IMR-90 (cell line): ENCODE results near the gene TARBP2. TPM values are rescaled to one million over a fixed set of nuclear protein-coding genes. Genes with fewer than 3 reads are reported as not detected.
A peak's percentile ranks its signal among the peaks of the same experiment; 100 is the strongest.

Experiments
- ATAC-seq: fragments of 200-7000 bp; cut with Tn5 transposase; 2 replicates; pipeline ENCODE4 v1.9.1; 2020; ENCODE audit warnings: low read depth, mild to moderate bottlenecking, moderate library complexity
- BruUV-seq: library from RNA; stranded (reverse); fragments of 400-500 nt; replicated peaks from 2 replicates; lab custom pipeline; 2021; lab: Mats Ljungman, UMichigan
- CTCF ChIA-PET: fragments of 300-600 bp; formaldehyde crosslinking; extraction: SDS; loops from one replicate; lab custom pipeline; 2021; ENCODE audit warnings: antibody characterized with exemption; lab: Yijun Ruan, JAX
- POLR2A ChIA-PET: fragments of 300-600 bp; sonication (Branson Sonifier 250); formaldehyde crosslinking; loops from one replicate; lab custom pipeline; 2022; ENCODE audit warnings: antibody characterized with exemption; ENCODE audit not compliant: unreplicated experiment; lab: Charles Lee
- DNase-seq: peaks from one replicate; pipeline ENCODE4 v3.0.0; 2013
- H2AFZ ChIP-seq: replicated peaks from 2 replicates; pipeline ENCODE3; 2013; ENCODE audit warnings: low read length, mild to moderate bottlenecking; ENCODE audit not compliant: poor library complexity
- H2AK5ac ChIP-seq: 2 replicates; pipeline ENCODE4 v1.6.1; 2013; ENCODE audit warnings: low read depth, low read length, inconsistent platforms
- H2AK9ac ChIP-seq: replicated peaks from 2 replicates; pipeline ENCODE3; 2013; ENCODE audit warnings: mild to moderate bottlenecking, low read depth, low read length, moderate library complexity; ENCODE audit not compliant: poor library complexity
- H2BK120ac ChIP-seq: 2 replicates; pipeline ENCODE4 v1.6.1; 2013; ENCODE audit warnings: low read depth, low read length, inconsistent platforms
- H2BK15ac ChIP-seq: 3 replicates; pipeline ENCODE4 v1.6.1; 2013; ENCODE audit warnings: low read depth, low read length, inconsistent platforms
- H2BK20ac ChIP-seq: 2 replicates; pipeline ENCODE4 v1.6.1; 2013; ENCODE audit warnings: low read depth, mild to moderate bottlenecking, inconsistent platforms, low read length, moderate library complexity
- H2BK5ac ChIP-seq: 2 replicates; pipeline ENCODE4 v1.6.1; 2013; ENCODE audit warnings: mild to moderate bottlenecking, low read depth, low read length, inconsistent platforms; ENCODE audit not compliant: poor library complexity, severe bottlenecking
- H3K14ac ChIP-seq: replicated peaks from 2 replicates; pipeline ENCODE4 v1.6.1; 2013; ENCODE audit warnings: low read depth, low read length, inconsistent platforms
- H3K18ac ChIP-seq: 2 replicates; pipeline ENCODE4 v1.6.1; 2013; ENCODE audit warnings: low read depth, low read length, control low read depth
- H3K23ac ChIP-seq: 2 replicates; pipeline ENCODE4 v1.6.1; 2013; ENCODE audit warnings: low read depth, low read length, inconsistent platforms
- H3K27ac ChIP-seq: 2 replicates; pipeline ENCODE4 v1.5.1; 2013; ENCODE audit warnings: mild to moderate bottlenecking, control low read depth, low read length; ENCODE audit not compliant: insufficient read depth
- H3K27me3 ChIP-seq: 2 replicates; pipeline ENCODE4 v1.6.1; 2013; ENCODE audit warnings: low read length; ENCODE audit not compliant: control insufficient read depth, insufficient read depth
- H3K36me3 ChIP-seq: 2 replicates; pipeline ENCODE4 v1.6.1; 2013; ENCODE audit warnings: low read length, mixed read lengths; ENCODE audit not compliant: control insufficient read depth, insufficient read depth
- H3K4ac ChIP-seq: 2 replicates; pipeline ENCODE4 v1.6.1; 2013; ENCODE audit warnings: low read depth, low read length, inconsistent platforms
- H3K4me1 ChIP-seq: 2 replicates; pipeline ENCODE4 v1.6.1; 2013; ENCODE audit warnings: low read length, mixed read lengths; ENCODE audit not compliant: control insufficient read depth, insufficient read depth
- H3K4me2 ChIP-seq: 2 replicates; pipeline ENCODE4 v1.6.1; 2013; ENCODE audit warnings: low read depth, mild to moderate bottlenecking, control low read depth, low read length, moderate library complexity
- H3K4me3 ChIP-seq: 2 replicates; pipeline ENCODE4 v1.5.1; 2013; ENCODE audit warnings: low read depth, mild to moderate bottlenecking, control low read depth, low read length, moderate library complexity; ENCODE audit not compliant: insufficient read depth
- H3K56ac ChIP-seq: 2 replicates; pipeline ENCODE4 v1.6.1; 2013; ENCODE audit warnings: low read length, inconsistent platforms; ENCODE audit not compliant: insufficient read depth; ENCODE audit errors: extremely low read depth
- H3K79me1 ChIP-seq, 2 experiments: 2 replicates each; pipeline ENCODE4 v1.6.1; 2013; ENCODE audit warnings: low read length in 2 of 2, inconsistent platforms in 1 of 2, low read depth in 1 of 2
- H3K9ac ChIP-seq: 2 replicates; pipeline ENCODE4 v1.6.1; 2013; ENCODE audit warnings: low read depth, low read length, control low read depth
- H3K9me1 ChIP-seq: 2 replicates; pipeline ENCODE4 v1.6.1; 2013; ENCODE audit warnings: low read length, inconsistent platforms; ENCODE audit not compliant: insufficient read depth
- H3K9me3 ChIP-seq: 2 replicates; pipeline ENCODE4 v1.6.1; 2013; ENCODE audit warnings: low read length; ENCODE audit not compliant: control insufficient read depth, insufficient read depth
- H4K20me1 ChIP-seq: 2 replicates; pipeline ENCODE4 v1.6.1; 2013; ENCODE audit warnings: low read length, inconsistent platforms; ENCODE audit not compliant: insufficient read depth
- H4K5ac ChIP-seq: 2 replicates; pipeline ENCODE4 v1.6.1; 2013; ENCODE audit warnings: mild to moderate bottlenecking, low read depth, low read length, control low read depth
- H4K8ac ChIP-seq, 2 experiments: 2 replicates each; pipeline ENCODE4 v1.6.1; 2013; ENCODE audit warnings: low read depth in 2 of 2, low read length in 2 of 2, control low read depth in 1 of 2, inconsistent platforms in 1 of 2
- H4K91ac ChIP-seq: 2 replicates; pipeline ENCODE4 v1.6.1; 2013; ENCODE audit warnings: low read depth, low read length, inconsistent platforms; ENCODE audit not compliant: insufficient read depth
- BHLHE40 ChIP-seq: fragments of 150-350 bp; IDR thresholded peaks from 2 replicates; pipeline ENCODE4 v1.6.1; 2016; ENCODE audit warnings: mild to moderate bottlenecking, low read depth, low read length
- CHD1 ChIP-seq: IDR thresholded peaks from 2 replicates; pipeline ENCODE4 v1.6.1; 2012; ENCODE audit warnings: low read depth, low read length, improper control_type of control experiment
- FOS ChIP-seq: fragments of 150-350 bp; IDR thresholded peaks from 2 replicates; pipeline ENCODE4 v1.6.1; 2016; ENCODE audit warnings: low read depth, low read length
- MAFK ChIP-seq: IDR thresholded peaks from 2 replicates; pipeline ENCODE4 v1.6.1; 2012; ENCODE audit warnings: low read depth, low read length, improper control_type of control experiment
- MAZ ChIP-seq: IDR thresholded peaks from 2 replicates; pipeline ENCODE4 v1.6.1; 2012; ENCODE audit warnings: low read depth, mild to moderate bottlenecking, low read length, improper control_type of control experiment, moderate library complexity, borderline replicate concordance
- MXI1 ChIP-seq: IDR thresholded peaks from 2 replicates; pipeline ENCODE4 v1.6.1; 2012; ENCODE audit warnings: low read depth, mild to moderate bottlenecking, low read length, moderate library complexity, borderline replicate concordance
- NFE2L2 ChIP-seq: fragments of 150-350 bp; IDR thresholded peaks from 2 replicates; pipeline ENCODE4 v1.6.1; 2016; ENCODE audit warnings: low read depth, mild to moderate bottlenecking, low read length
- POLR2A ChIP-seq: IDR thresholded peaks from 2 replicates; pipeline ENCODE4 v1.6.1; 2012; ENCODE audit warnings: mild to moderate bottlenecking, low read depth, low read length
- RCOR1 ChIP-seq: IDR thresholded peaks from 2 replicates; pipeline ENCODE4 v1.6.1; 2012; ENCODE audit warnings: mild to moderate bottlenecking, low read length, improper control_type of control experiment; ENCODE audit not compliant: insufficient replicate concordance
- RFX5 ChIP-seq: IDR thresholded peaks from 2 replicates; pipeline ENCODE4 v1.8.0; 2012; ENCODE audit warnings: low read depth, mild to moderate bottlenecking, low read length, moderate library complexity
- WGBS, 2 experiments: methylation state at CpG; one replicate each; pipeline versions ENCODE4 v1.1.5 to v1.1.7; 2013; ENCODE audit warnings: missing lambda C conversion rate in 2 of 2; ENCODE audit not compliant: insufficient read length in 1 of 2; ENCODE audit errors: extremely low coverage in 2 of 2; 5-methylcytosine and 5-hydroxymethylcytosine counted together
- dilution Hi-C: fragments of 300-500 bp; cut with HindIII; formaldehyde crosslinking; loops from one replicate; pipeline ENCODE4 v1.14.3; 2018; ENCODE audit warnings: low sequenced_read_pairs; ENCODE audit not compliant: unreplicated experiment
- in situ Hi-C: fragments of 300-500 bp; cut with MboI; formaldehyde crosslinking; loops from 3 replicates; pipeline ENCODE4 v1.14.3; 2019; ENCODE audit warnings: low sequenced_read_pairs, inconsistent platforms, mixed read lengths
- intact Hi-C: fragments of 100-400 bp; cut with micrococcal nuclease; formaldehyde crosslinking; loops from 2 replicates; pipeline ENCODE4 v1.10.0; 2022
- polyA plus RNA-seq, 3 experiments: library from polyadenylated mRNA; depleted of rRNA; stranded (reverse); fragments of >200 nt; gene quantifications; 2 replicates each; pipeline ENCODE4 v1.2.3, GENCODE V29; 2012; ENCODE audit warnings: low replicate concordance in 1 of 3
- total RNA-seq: library from RNA; depleted of rRNA; stranded (reverse); fragments of >200 nt; gene quantifications from 2 replicates; pipeline ENCODE4 v1.2.3, GENCODE V29; 2012
- TF ChIP-seq, protein P1 (sequence below): conservative IDR thresholded peaks from 2 replicates; pipeline ENCODE4 v1.5.1; 2012; ENCODE audit warnings: mild to moderate bottlenecking, low read depth, low read length, improper control_type of control experiment
- TF ChIP-seq, protein P2 (sequence below): fragments of 150-350 bp; IDR thresholded peaks from 2 replicates; pipeline ENCODE4 v1.6.1; 2016; ENCODE audit warnings: low read depth, mild to moderate bottlenecking, low read length, moderate library complexity, borderline replicate concordance

Gene TARBP2
- total and polyA plus RNA-seq, 2 of the 4 experiments (the other 2 are of a cell fraction) = 27.4 to 46.1 TPM

DNA sequence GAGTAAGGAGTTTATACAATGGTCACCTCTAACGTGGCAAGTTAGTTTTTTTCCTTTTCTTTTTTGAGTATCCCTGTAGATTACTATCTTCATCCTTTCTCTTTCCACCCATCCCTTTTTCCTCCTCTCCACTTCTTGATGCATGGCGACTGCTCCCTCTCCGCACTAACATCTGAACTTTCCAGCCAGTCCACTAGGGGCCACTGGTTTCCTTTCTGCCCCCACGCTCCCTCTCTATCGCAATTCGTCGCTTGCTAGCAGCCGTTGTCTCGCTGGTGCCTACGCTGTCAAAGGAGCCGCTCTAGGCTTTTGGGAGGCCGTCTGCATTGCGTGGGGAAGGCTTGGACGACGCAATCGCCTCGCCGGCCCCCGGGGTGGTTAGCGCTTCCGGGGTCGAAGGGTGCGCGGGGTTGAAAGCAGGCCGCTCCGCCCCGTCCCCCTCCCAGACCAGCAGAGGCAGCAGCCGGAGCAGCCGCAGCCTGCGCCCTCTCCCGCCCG, 49.4 kb upstream of the TARBP2 start, which contains the start of gene PCBP2 (continued):
- TF ChIP-seq FOS = no peak

DNA sequence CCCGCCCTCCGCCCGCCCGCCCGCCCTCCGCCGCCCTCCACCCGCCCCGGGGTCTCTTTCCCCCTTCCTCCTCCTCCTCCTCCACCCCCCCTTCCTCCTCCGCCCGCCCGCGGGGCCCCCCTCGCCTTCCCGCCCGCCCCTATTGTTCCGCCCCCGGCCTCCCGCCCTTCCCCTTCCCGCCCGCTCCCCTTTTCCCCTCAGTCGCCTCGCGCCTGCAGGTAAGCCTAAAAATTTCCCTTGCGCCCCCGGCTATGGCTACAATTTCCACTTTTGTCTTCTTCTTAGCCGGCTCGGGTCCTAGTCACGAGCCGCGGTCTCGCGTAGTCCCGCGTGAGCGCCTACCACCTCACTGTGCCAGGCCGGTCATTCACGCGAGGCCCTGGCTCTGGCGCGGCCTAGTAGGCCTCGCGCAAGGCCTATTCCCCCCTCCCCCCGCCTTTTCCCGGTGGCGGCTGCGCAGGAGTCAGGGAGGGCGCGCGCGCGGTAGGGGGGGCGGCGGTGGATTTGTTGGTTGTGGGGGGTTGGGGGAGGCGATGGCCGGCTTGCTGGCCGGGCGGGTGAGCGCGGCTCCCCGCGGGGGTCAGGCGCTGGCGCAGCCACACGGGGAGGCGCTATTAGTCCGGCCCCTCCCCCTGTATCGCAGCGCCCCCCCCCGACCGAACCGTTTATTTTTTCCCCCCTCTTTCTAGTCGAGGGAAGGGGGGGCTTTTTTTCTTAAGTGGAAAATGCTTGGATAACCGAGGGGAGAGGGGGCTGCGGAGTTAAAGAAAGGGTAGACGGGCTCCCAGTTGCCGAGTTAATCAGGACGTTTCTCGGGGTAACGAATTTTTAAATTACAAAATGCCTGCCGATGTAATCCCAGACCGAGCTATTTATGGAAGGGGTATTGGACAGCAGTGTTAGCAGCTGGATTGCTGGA, 48.7 kb upstream of the TARBP2 start:
- POLR2A ChIA-PET = no interaction called here
- Histone ChIP-seq H3K23ac (peak overlapping the region; percentile 87), H2AK5ac (peak overlapping the region; percentile 96), H4K91ac (peak overlapping the region; percentile 89), H3K18ac (peak overlapping the region; percentile 93), H3K4me1 (peaks cover 5% of the 10 kb centered on the region), H4K5ac (peak overlapping the region; percentile 95), H2BK120ac (no peak overlapping the region), H3K27me3 (no peaks in the 10 kb centered on the region), H2BK20ac (no peak overlapping the region), H3K9ac (peak overlapping the region; percentile 96), H3K4me3 (peak overlapping the region; percentile 98), H2AK9ac (peak overlapping the region; percentile 99), H2BK15ac (no peak overlapping the region), H2BK5ac (peak overlapping the region; percentile 97), H3K9me3 (no peaks in the 10 kb centered on the region), H3K9me1 (no peaks in the 10 kb centered on the region), H4K20me1 (peaks cover 52% of the 10 kb centered on the region), H3K79me1 (peaks cover 26 to 43% of the 10 kb centered on the region in 2 experiments), H4K8ac (peak overlapping the region; percentile 61 to 96; a peak in 3 of 4 replicates), H3K27ac (peak overlapping the region; percentile 92), H3K4me2 (peak overlapping the region; percentile 98), H2AFZ (peak overlapping the region; percentile 94), H3K14ac (peak overlapping the region; percentile 98), H3K4ac (peak overlapping the region; percentile 95), H3K56ac (peak overlapping the region; percentile 92), H3K36me3 (peaks cover 28% of the 10 kb centered on the region)
- BruUV-seq = no TSS peak
- in situ Hi-C loops (no loop called here), dilution Hi-C loops (no loop called here), intact Hi-C loops (loop anchor here (5.0 kb wide), 1 partner anchor 50 kb away; the partner anchor contains the start of gene TARBP2)
- ATAC-seq (peak; percentile 69), DNase-seq (peak; percentile 85)
- WGBS, 2 experiments = 0% methylated on average over 12 of the region's 82 CpGs; no CpG with 5 or more reads in 1 of the 2 experiments
- CTCF ChIA-PET = no interaction called here
- TF ChIP-seq RCOR1 (no peak), MAZ (peak; percentile 75; the same call in 1 of the 2 replicates), RFX5 (no peak), MXI1 (no peak), MAFK (no peak), BHLHE40 (0 out of 2 replicates have a peak, but pooled peaks have one; percentile 32), CHD1 (peak; percentile 90; the same call in 1 of the 2 replicates), NFE2L2 (no peak), POLR2A (peak; percentile 73)
- TF ChIP-seq, protein P1, sequence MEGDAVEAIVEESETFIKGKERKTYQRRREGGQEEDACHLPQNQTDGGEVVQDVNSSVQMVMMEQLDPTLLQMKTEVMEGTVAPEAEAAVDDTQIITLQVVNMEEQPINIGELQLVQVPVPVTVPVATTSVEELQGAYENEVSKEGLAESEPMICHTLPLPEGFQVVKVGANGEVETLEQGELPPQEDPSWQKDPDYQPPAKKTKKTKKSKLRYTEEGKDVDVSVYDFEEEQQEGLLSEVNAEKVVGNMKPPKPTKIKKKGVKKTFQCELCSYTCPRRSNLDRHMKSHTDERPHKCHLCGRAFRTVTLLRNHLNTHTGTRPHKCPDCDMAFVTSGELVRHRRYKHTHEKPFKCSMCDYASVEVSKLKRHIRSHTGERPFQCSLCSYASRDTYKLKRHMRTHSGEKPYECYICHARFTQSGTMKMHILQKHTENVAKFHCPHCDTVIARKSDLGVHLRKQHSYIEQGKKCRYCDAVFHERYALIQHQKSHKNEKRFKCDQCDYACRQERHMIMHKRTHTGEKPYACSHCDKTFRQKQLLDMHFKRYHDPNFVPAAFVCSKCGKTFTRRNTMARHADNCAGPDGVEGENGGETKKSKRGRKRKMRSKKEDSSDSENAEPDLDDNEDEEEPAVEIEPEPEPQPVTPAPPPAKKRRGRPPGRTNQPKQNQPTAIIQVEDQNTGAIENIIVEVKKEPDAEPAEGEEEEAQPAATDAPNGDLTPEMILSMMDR = peak; percentile 40
- TF ChIP-seq, protein P2, sequence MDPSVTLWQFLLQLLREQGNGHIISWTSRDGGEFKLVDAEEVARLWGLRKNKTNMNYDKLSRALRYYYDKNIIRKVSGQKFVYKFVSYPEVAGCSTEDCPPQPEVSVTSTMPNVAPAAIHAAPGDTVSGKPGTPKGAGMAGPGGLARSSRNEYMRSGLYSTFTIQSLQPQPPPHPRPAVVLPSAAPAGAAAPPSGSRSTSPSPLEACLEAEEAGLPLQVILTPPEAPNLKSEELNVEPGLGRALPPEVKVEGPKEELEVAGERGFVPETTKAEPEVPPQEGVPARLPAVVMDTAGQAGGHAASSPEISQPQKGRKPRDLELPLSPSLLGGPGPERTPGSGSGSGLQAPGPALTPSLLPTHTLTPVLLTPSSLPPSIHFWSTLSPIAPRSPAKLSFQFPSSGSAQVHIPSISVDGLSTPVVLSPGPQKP = no peak
